ENCODE data around the gene STAT5B.

The STAT5B gene

GRCh38 chr17:42285346-42286050 is 9.3 kb upstream of the STAT5B start:
- DNase-seq (ENCODE audit: low read depth in 3 of 3, low spot score in 1 of 3), result no peak

GRCh38 chr17:42284566-42284965 is 8.4 kb upstream of the STAT5B start:
- no peak for DNase-seq (ENCODE audit: low read depth in 3 of 3, low spot score in 1 of 3)

GRCh38 chr17:42284024-42284369 is 7.8 kb upstream of the STAT5B start:
- DNase-seq (ENCODE audit: low read depth in 3 of 3, low spot score in 1 of 3), result no peak

GRCh38 chr17:42283241-42284023 is 7.2 kb upstream of the STAT5B start:
- DNase-seq (ENCODE audit: low read depth in 3 of 3, low spot score in 1 of 3), result no peak

GRCh38 chr17:42282478-42283080 is 6.4 kb upstream of the STAT5B start:
- DNase-seq (ENCODE audit: low read depth in 3 of 3, low spot score in 1 of 3), result no peak

GRCh38 chr17:42281571-42282096 is 5.4 kb upstream of the STAT5B start:
- no peak for DNase-seq (ENCODE audit: low read depth in 3 of 3, low spot score in 1 of 3)

GRCh38 chr17:42279776-42280630 is 3.8 kb upstream of the STAT5B start:
- no peak for DNase-seq (ENCODE audit: low read depth in 3 of 3, low spot score in 1 of 3)

GRCh38 chr17:42277342-42277712 is 1.1 kb upstream of the STAT5B start:
- DNase-seq (ENCODE audit: low read depth in 3 of 3, low spot score in 1 of 3), result no peak

- DNase-seq (ENCODE audit: low read depth in 3 of 3, low spot score in 1 of 3), result peak in 1 of 3 donors; percentile 21
Observed at GRCh38 chr17:42276609-42277341, 584 bp upstream of the STAT5B start.

GRCh38 chr17:42275527-42276358 is 448 bp downstream of the STAT5B start:
- peak in 2 of 3 donors; percentile 13 to 37 for DNase-seq (ENCODE audit: low read depth in 3 of 3, low spot score in 1 of 3)

GRCh38 chr17:42274812-42275526 is 1.2 kb downstream of the STAT5B start:
- no peak for DNase-seq (ENCODE audit: low read depth in 3 of 3, low spot score in 1 of 3)

GRCh38 chr17:42274253-42274542 is 2.0 kb downstream of the STAT5B start:
- DNase-seq (ENCODE audit: low read depth in 3 of 3, low spot score in 1 of 3), result no peak

- no peak for DNase-seq (ENCODE audit: low read depth in 3 of 3, low spot score in 1 of 3)
Observed at GRCh38 chr17:42273474-42274252, 2.5 kb downstream of the STAT5B start.

GRCh38 chr17:42272162-42272907 is 3.9 kb downstream of the STAT5B start:
- DNase-seq (ENCODE audit: low read depth in 3 of 3, low spot score in 1 of 3), result no peak

GRCh38 chr17:42271779-42272035 is 4.5 kb downstream of the STAT5B start:
- DNase-seq (ENCODE audit: low read depth in 3 of 3, low spot score in 1 of 3), result no peak

- no peak for DNase-seq (ENCODE audit: low read depth in 3 of 3, low spot score in 1 of 3)
Observed at GRCh38 chr17:42271006-42271778, 5.0 kb downstream of the STAT5B start.

GRCh38 chr17:42270596-42270995 is 5.6 kb downstream of the STAT5B start:
- DNase-seq (ENCODE audit: low read depth in 3 of 3, low spot score in 1 of 3), result no peak

All from stimulated activated CD4-positive, alpha-beta T cell treated with anti-CD3 and anti-CD28 coated beads, TNF-alpha, amount 100 ng/mL, for 1 hour (primary cell).